Measurements from ENCODE around the gene DUS2. TPM values are rescaled to one million over a fixed set of nuclear protein-coding genes. Genes with fewer than 3 reads are reported as not detected.

The DUS2 gene
- polyA plus RNA-seq, 1 experiment, result 14.1 TPM

DNA sequence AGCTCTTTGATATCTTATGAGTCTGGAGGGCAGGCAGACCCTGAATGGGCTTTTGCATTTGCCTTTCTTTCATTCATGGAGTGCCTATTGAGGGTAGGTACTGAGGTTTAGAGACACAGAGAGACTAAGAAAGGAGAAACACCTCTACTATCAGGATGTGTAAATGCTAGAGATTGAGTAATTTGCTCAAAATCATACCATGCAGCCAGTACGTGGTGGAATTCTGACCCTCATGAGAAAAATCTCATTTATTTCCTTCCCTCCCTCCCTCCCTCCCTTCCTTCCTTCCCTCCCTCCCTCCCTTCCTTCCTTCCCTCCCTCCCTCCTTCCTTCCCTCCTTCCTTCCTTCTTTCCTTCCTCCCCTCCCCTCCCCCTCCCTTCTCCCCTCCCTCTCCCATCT, 43.7 kb downstream of the DUS2 start:
- ChIA-PET POLR2A (no interaction called here), CTCF (interaction anchor here (0.6 kb wide), 1 partner anchor 119 kb away, joined by 9 read pairs; no protein-coding TSS in a partner anchor)
- H3K27ac ChIP-seq (ENCODE audit: low read depth, low read length), result no peak overlapping the region

GRCh38 chr16:68068926-68069325, 45.8 kb downstream of the DUS2 start:
- CTCF ChIA-PET, result interaction anchor here (0.7 kb wide), 1 partner anchor 59 kb away, joined by 4 read pairs; no protein-coding TSS in a partner anchor
- no peak overlapping the region for H3K4me3 ChIP-seq (ENCODE audit: low read depth, low read length)
- DNase-seq (ENCODE audit: low read depth, low spot score), result no peak
- no peaks in the 10 kb centered on the region for H3K9me3 ChIP-seq (ENCODE audit: control insufficient read depth, insufficient read depth, low read length)
- POLR2A ChIA-PET, result no interaction called here
- H3K27ac ChIP-seq (ENCODE audit: low read depth, low read length), result no peak overlapping the region
- TF ChIP-seq CTCF (IDR thresholded peaks at IDR 0.05; ENCODE audit: low read depth, low read length), result no peak
- no peaks in the 10 kb centered on the region for H3K27me3 ChIP-seq (ENCODE audit: control insufficient read depth, insufficient read depth, low read length)

More for the DNA sequence above, 43.7 kb downstream of the DUS2 start:
- H3K4me3 ChIP-seq (ENCODE audit: low read depth, low read length), result no peak overlapping the region
- no peak for TF ChIP-seq CTCF (IDR thresholded peaks at IDR 0.05; ENCODE audit: low read depth, low read length)
- no peak for DNase-seq (ENCODE audit: low read depth, low spot score)
- H3K9me3 ChIP-seq (ENCODE audit: control insufficient read depth, insufficient read depth, low read length), result no peaks in the 10 kb centered on the region
- H3K27me3 ChIP-seq (ENCODE audit: control insufficient read depth, insufficient read depth, low read length), result no peaks in the 10 kb centered on the region

DNA sequence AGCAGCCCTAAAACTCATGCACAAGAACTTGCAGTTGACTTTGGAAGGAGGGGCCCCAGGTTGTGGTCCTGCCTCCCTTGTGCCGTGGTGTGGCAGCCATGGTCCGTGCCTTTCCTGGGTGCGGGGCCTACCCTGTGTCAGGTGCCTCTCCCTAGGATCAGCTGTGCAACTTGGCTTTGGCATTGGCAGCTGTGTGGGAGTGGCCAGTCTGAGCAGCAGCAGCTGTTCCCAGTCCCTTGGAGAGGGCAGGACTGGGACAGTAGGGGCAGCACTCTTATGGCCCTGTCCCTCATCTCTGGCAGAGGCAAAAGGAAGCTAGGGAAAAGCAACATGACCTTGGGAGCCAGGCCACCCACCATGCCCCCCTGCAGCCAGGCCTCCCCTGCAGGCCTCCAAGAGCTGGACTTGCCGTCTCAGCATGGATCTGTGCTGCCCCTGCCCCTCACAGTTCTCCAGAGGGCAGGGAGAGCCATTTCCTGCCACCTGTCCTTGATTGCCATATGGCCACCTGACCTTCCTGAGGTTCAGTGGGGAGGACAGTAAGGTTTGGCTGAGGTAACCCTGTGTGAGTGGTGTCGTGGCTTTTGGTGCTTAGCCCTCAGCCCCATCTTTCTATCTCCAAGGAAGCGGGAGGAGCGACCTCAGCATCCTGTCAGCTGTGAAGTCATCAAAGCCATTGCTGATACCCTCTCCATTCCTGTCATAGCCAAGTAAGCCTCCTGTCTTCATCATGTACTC, 46.6 kb downstream of the DUS2 start:
- TF ChIP-seq CTCF (IDR thresholded peaks at IDR 0.05; ENCODE audit: low read depth, low read length), result no peak
- Histone ChIP-seq H3K4me3 (ENCODE audit: low read depth, low read length) (no peak overlapping the region), H3K27me3 (ENCODE audit: control insufficient read depth, insufficient read depth, low read length) (no peaks in the 10 kb centered on the region), H3K27ac (ENCODE audit: low read depth, low read length) (no peak overlapping the region), H3K9me3 (ENCODE audit: control insufficient read depth, insufficient read depth, low read length) (no peaks in the 10 kb centered on the region)
- no peak for DNase-seq (ENCODE audit: low read depth, low spot score)
- ChIA-PET POLR2A (no interaction called here), CTCF (interaction anchor here (2.0 kb wide), 1 partner anchor 29 kb away, joined by 6 read pairs; no protein-coding TSS in a partner anchor)

DNA sequence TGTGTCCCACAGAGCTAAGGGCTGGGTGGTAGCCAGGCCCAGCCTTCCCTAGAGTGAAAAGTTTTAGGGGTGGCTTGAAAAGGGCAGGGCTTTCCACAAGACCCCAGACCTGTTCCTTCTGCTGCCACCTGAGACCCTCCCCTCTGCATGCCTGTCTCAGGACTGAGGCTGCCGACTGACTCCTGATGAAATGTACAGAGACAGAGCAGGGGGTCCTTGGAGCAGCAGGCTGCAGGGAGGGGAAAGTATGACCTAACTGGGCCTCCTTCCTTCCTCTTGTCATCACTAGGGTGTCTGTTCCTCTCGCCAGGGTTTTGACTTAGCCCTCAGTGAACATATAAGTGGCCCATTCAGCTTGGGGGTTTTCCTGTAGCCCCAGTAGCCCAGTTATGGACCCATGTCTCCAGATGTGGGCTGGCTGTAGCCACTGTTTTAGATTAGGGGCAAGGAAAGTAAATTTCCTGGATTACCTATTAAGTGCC, 47.2 kb downstream of the DUS2 start:
- Histone ChIP-seq H3K27ac (ENCODE audit: low read depth, low read length) (no peak overlapping the region), H3K4me3 (ENCODE audit: low read depth, low read length) (no peak overlapping the region), H3K9me3 (ENCODE audit: control insufficient read depth, insufficient read depth, low read length) (no peaks in the 10 kb centered on the region), H3K27me3 (ENCODE audit: control insufficient read depth, insufficient read depth, low read length) (no peaks in the 10 kb centered on the region)
- no peak for DNase-seq (ENCODE audit: low read depth, low spot score)
- CTCF ChIA-PET, result interaction anchor here (2.0 to 2.2 kb wide), 2 partner anchors 30 to 160 kb away, joined by 6 to 9 read pairs; no protein-coding TSS in a partner anchor
- POLR2A ChIA-PET, result no interaction called here
- no peak for TF ChIP-seq CTCF (IDR thresholded peaks at IDR 0.05; ENCODE audit: low read depth, low read length)

Measured in AG04450 (cell line).